ENCODE data around the gene NAB2.

- TF ChIP-seq CTCF (IDR thresholded peaks at IDR 0.05) = no peak
- no peak for TF ChIP-seq POLR2A (IDR thresholded peaks at IDR 0.05)
Observed at GRCh38 chr12:57126061-57126460, 37.1 kb downstream of the NAB2 start.

All from thyroid gland (tissue), 4 donors.